OCI-LY3 (cell line): ENCODE results near the gene TNK1.
A peak's percentile ranks its signal among the peaks of the same experiment; 100 is the strongest.

Experiments used
- H2AFZ ChIP-seq: fragments of 200-600, 300-600 bp; shearing (Covaris generic); 2 replicates; pipeline ENCODE4 v1.6.0; 2014; ENCODE audit warnings: antibody characterized with exemption, low read depth, low read length
- H3K27ac ChIP-seq: fragments of 200-600, 300-600 bp; sonication (generic); 2 replicates; pipeline ENCODE4 v1.5.1; 2014; ENCODE audit warnings: mild to moderate bottlenecking, low read length, moderate library complexity, mixed read lengths
- H3K27me3 ChIP-seq: fragments of 200-600, 300-600 bp; sonication (generic); 2 replicates; pipeline ENCODE4 v1.6.1; 2014; ENCODE audit warnings: low read depth, low read length, mixed read lengths
- H3K36me3 ChIP-seq: fragments of 200-600, 300-600 bp; sonication (generic); replicated peaks from 2 replicates; pipeline ENCODE3; 2014; ENCODE audit warnings: low read depth, low read length, mixed read lengths
- H3K4me1 ChIP-seq: fragments of 300-600, 200-600 bp; sonication (generic); 2 replicates; pipeline ENCODE4 v1.6.1; 2014; ENCODE audit warnings: low read length, mixed read lengths
- H3K4me2 ChIP-seq: fragments of 200-600, 300-600 bp; sonication (generic); 2 replicates; pipeline ENCODE4 v1.6.1; 2014; ENCODE audit warnings: low read length, mixed read lengths
- H3K4me3 ChIP-seq: fragments of 300-600, 200-600 bp; sonication (generic); 2 replicates; pipeline ENCODE4 v1.5.1; 2014; ENCODE audit warnings: antibody characterized with exemption, mild to moderate bottlenecking, low read length, moderate library complexity
- H3K79me2 ChIP-seq: fragments of 300-600, 200-600 bp; shearing (Covaris generic); 2 replicates; pipeline ENCODE4 v1.6.1; 2014; ENCODE audit warnings: mild to moderate bottlenecking, low read length, mixed read lengths
- H3K9ac ChIP-seq: fragments of 300-600, 200-600 bp; shearing (Covaris generic); 2 replicates; pipeline ENCODE4 v1.6.0; 2014; ENCODE audit warnings: mild to moderate bottlenecking, low read length, moderate library complexity
- H3K9me3 ChIP-seq: fragments of 200-600, 300-600 bp; shearing (Covaris generic); 2 replicates; pipeline ENCODE4 v1.6.1; 2014; ENCODE audit warnings: low read length, mixed read lengths; ENCODE audit not compliant: insufficient read depth
- H4K20me1 ChIP-seq: fragments of 200-600, 300-600 bp; sonication (generic); 2 replicates; pipeline ENCODE4 v1.6.1; 2016; ENCODE audit warnings: low read length, mixed read lengths; ENCODE audit not compliant: insufficient read depth
- CTCF ChIP-seq: fragments of 200-600, 300-600 bp; sonication (generic); IDR thresholded peaks from 2 replicates; pipeline ENCODE4 v1.5.1; 2014; ENCODE audit warnings: antibody characterized with exemption, low read length, low read depth
- EZH2phosphoT487 ChIP-seq: fragments of 200-600 bp; shearing (Covaris generic); IDR thresholded peaks from 2 replicates; pipeline ENCODE4 v1.6.1; 2018; ENCODE audit warnings: antibody characterized with exemption, mixed run types, low read depth

The TNK1 gene

GRCh38 chr17:7403977-7404736 is 23.3 kb downstream of the TNK1 start, which contains the start of gene TMEM256:
TSS of gene TMEM256 (minus strand) at chr17:7404097. CDS start at chr17:7404084, 13 bp downstream.
- H3K27me3 ChIP-seq, result peaks cover 5% of the 10 kb centered on the region; the same call in 1 of the 2 replicates
- peak within 1 kb of the TSS; percentile 83 for H3K4me3 ChIP-seq
- peak within 1 kb of the TSS; percentile 69; the same call in 1 of the 2 replicates for H2AFZ ChIP-seq
- H3K9me3 ChIP-seq, result no peaks in the 10 kb centered on the region
- H4K20me1 ChIP-seq, result no peaks in the 10 kb centered on the region
- H3K4me2 ChIP-seq, result peak within 1 kb of the TSS; percentile 85
- no peaks in the 10 kb centered on the region for H3K79me2 ChIP-seq
- H3K4me1 ChIP-seq, result peaks cover 10% of the 10 kb centered on the region
- peak within 1 kb of the TSS; percentile 68 for H3K9ac ChIP-seq
- H3K27ac ChIP-seq, result peak within 1 kb of the TSS; percentile 63
- TF ChIP-seq CTCF, result no peak
- TF ChIP-seq EZH2phosphoT487, result no peak
- H3K36me3 ChIP-seq, result no peaks in the 10 kb centered on the region

GRCh38 chr17:7404737-7405349 is 24.0 kb downstream of the TNK1 start:
- Histone ChIP-seq H2AFZ (peak overlapping the region; percentile 69; the same call in 1 of the 2 replicates), H4K20me1 (no peaks in the 10 kb centered on the region), H3K27ac (peak overlapping the region; percentile 63), H3K27me3 (peaks cover 5% of the 10 kb centered on the region; the same call in 1 of the 2 replicates), H3K79me2 (no peaks in the 10 kb centered on the region), H3K4me2 (peak overlapping the region; percentile 85), H3K9ac (peak overlapping the region; percentile 68), H3K36me3 (no peaks in the 10 kb centered on the region), H3K4me1 (peaks cover 10% of the 10 kb centered on the region), H3K4me3 (peak overlapping the region; percentile 83), H3K9me3 (no peaks in the 10 kb centered on the region)
- no peak for TF ChIP-seq EZH2phosphoT487
- TF ChIP-seq CTCF, result no peak

GRCh38 chr17:7405350-7406234 is 24.7 kb downstream of the TNK1 start:
- peaks cover 5% of the 10 kb centered on the region; the same call in 1 of the 2 replicates for H3K27me3 ChIP-seq
- H3K79me2 ChIP-seq, result no peaks in the 10 kb centered on the region
- H3K27ac ChIP-seq, result no peak overlapping the region
- H3K4me1 ChIP-seq, result peaks cover 10% of the 10 kb centered on the region
- H3K4me2 ChIP-seq, result peak overlapping the region; percentile 85
- no peak overlapping the region for H2AFZ ChIP-seq
- TF ChIP-seq EZH2phosphoT487, result no peak
- TF ChIP-seq CTCF, result no peak
- no peaks in the 10 kb centered on the region for H3K36me3 ChIP-seq
- H3K9me3 ChIP-seq, result no peaks in the 10 kb centered on the region
- H3K9ac ChIP-seq, result no peak overlapping the region
- H4K20me1 ChIP-seq, result no peaks in the 10 kb centered on the region
- peak overlapping the region; percentile 83 for H3K4me3 ChIP-seq
